Thymus (tissue), 11 donors: ENCODE data around the gene ABCC4. TPM values are rescaled to one million over a fixed set of nuclear protein-coding genes. Genes with fewer than 3 reads are reported as not detected.

Source experiments
- DNase-seq, 9 donors: peaks; one replicate each; pipeline ENCODE4 v3.0.0-alpha.2; 2013; ENCODE audit warnings: low spot score in 9 of 9, low read depth in 6 of 9, missing footprints in 1 of 9
- H3K27ac ChIP-seq, 2 donors: one replicate each; pipeline ENCODE4 v1.5.1; 2013; ENCODE audit warnings: control low read depth in 1 of 2, low read depth in 1 of 2, low read length in 1 of 2, mild to moderate bottlenecking in 1 of 2, moderate library complexity in 1 of 2
- H3K27me3 ChIP-seq, 2 donors: one replicate each; pipeline ENCODE4 v1.5.1; 2013; ENCODE audit warnings: low read length in 1 of 2; ENCODE audit not compliant: control insufficient read depth in 2 of 2, insufficient read depth in 1 of 2
- H3K36me3 ChIP-seq, 2 donors: one replicate each; pipeline ENCODE4 v1.5.1; 2013; ENCODE audit warnings: low read length in 1 of 2, mild to moderate bottlenecking in 1 of 2, moderate library complexity in 1 of 2; ENCODE audit not compliant: control insufficient read depth in 2 of 2, insufficient read depth in 2 of 2
- H3K4me1 ChIP-seq, 2 donors: one replicate each; pipeline ENCODE4 v1.5.1; 2013; ENCODE audit warnings: low read length in 2 of 2; ENCODE audit not compliant: control insufficient read depth in 2 of 2, insufficient read depth in 2 of 2
- H3K4me3 ChIP-seq, 2 donors: one replicate each; pipeline ENCODE4 v1.5.1; 2013; ENCODE audit warnings: low read length in 2 of 2, control low read depth in 1 of 2, mild to moderate bottlenecking in 1 of 2
- H3K9me3 ChIP-seq, 2 donors: one replicate each; pipeline ENCODE4 v1.5.1; 2013; ENCODE audit warnings: low read length in 1 of 2, mild to moderate bottlenecking in 1 of 2; ENCODE audit not compliant: control insufficient read depth in 2 of 2, insufficient read depth in 1 of 2
- WGBS: extraction: QIAGEN DNeasy Blood & Tissue Kit; methylation state at CpG from one replicate; pipeline ENCODE4 v1.1.7; 2013; 5-methylcytosine and 5-hydroxymethylcytosine counted together
- polyA plus RNA-seq: library from polyadenylated mRNA; stranded (reverse); fragments of 200-250 nt; gene quantifications from one replicate; pipeline ENCODE4 v1.2.3, GENCODE V29; 2013
- total RNA-seq: library from RNA; stranded (reverse); fragments of 120-200 nt; gene quantifications from one replicate; pipeline ENCODE4 v1.2.4, GENCODE V29; 2013
- donor health status: healthy.

Gene ABCC4
- total and polyA plus RNA-seq, 2 donors, result 2.6 to 10.3 TPM

DNA sequence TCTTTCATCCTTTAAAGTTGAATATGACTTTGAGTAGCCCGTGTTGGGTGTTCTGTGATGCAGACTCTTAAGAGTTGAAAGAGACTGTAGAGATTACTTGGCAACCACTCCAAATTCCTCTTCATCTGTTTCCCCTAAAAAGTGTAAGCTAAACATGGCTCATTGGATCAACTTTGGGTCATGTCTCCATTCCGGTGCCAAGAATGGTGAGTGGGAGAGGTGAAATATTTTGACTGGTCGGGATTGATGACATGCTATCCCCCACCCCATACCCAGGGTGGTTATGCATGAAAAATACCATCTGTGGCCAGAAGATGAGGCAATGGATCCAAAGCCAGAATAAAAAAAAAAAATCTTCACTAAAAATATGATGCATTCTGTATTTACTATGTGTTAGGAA, 307.6 kb downstream of the ABCC4 start:
- 80% methylated on average over 3 of the region's 3 CpGs for WGBS
- no peaks in the 10 kb centered on the region for H3K4me1 ChIP-seq
- H3K27ac ChIP-seq, result no peak overlapping the region
- no peaks in the 10 kb centered on the region for H3K27me3 ChIP-seq
- no peak for DNase-seq
- no peak overlapping the region for H3K4me3 ChIP-seq
- no peaks in the 10 kb centered on the region for H3K36me3 ChIP-seq
- no peaks in the 10 kb centered on the region for H3K9me3 ChIP-seq

DNA sequence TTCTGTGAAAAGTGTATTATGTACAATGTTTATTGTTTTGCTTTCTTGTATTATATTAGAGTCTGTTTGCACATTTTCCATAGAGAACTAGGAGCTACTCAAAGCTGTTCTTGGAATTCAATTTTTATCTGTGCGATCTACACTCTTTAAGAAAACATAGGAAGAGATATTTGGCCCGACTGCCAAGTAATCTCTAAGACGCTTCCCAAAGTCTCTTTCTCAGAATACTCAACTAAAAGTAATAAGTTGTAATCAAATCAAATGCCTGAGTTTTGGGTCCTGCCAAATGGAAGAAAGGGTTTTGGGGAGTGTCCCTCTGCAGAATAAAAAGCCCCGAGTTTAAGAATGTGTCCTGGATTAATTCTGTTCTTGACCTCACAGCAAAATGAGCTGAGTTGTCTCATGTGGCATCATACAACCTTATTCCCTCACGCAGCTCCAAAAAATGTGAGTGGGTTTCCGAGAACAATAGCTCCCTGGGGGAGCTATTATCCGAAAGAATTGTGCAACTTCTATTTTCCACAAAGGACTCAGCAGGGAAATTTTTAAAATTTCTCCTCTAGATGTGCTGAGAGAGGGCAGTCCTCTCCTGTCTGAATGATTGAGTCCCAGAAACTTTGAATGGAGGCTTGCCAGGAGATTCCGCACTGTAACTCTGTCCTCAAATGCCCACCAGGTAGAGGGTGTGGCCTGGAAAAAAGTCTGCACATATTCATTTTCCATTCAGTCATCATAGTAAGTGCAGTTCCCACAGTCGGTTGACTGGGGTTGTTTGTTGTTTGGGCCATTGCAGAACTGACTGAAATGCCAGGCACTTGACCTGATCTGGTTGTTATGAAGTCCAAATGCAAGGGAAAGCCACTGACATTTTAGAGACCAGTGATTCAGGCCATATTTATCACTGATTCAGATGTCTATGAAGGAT, 309.0 kb downstream of the ABCC4 start:
- Histone ChIP-seq H3K4me1 (no peaks in the 10 kb centered on the region), H3K36me3 (no peaks in the 10 kb centered on the region), H3K9me3 (no peaks in the 10 kb centered on the region), H3K4me3 (no peak overlapping the region), H3K27me3 (no peaks in the 10 kb centered on the region), H3K27ac (no peak overlapping the region)
- WGBS, result 93% methylated on average over 9 of the region's 9 CpGs
- no peak for DNase-seq

DNA sequence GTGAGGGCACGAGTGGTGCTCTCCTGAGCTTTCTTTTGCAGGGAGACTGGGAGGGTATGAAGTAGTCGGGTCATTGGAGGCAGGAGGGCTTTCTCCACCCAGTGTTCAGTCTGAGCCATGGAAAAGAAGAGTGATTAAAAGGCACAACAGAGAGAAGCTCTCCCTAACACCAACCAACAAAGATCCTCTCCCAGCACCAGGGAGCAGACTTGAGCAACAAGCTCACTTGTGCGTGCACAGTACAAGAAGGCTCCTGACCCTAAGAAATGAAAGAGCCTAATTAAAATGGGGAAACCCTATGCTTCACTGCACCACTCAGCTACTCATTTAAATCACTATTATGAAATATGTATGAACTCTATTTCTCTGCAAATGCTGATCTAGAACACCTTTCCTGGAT, 312.6 kb downstream of the ABCC4 start:
- no peak overlapping the region for H3K4me3 ChIP-seq
- H3K27ac ChIP-seq, result no peak overlapping the region
- no peaks in the 10 kb centered on the region for H3K4me1 ChIP-seq
- H3K9me3 ChIP-seq, result no peaks in the 10 kb centered on the region
- no peak for DNase-seq
- WGBS, result 87% methylated on average over 3 of the region's 3 CpGs
- no peaks in the 10 kb centered on the region for H3K36me3 ChIP-seq
- no peaks in the 10 kb centered on the region for H3K27me3 ChIP-seq

DNA sequence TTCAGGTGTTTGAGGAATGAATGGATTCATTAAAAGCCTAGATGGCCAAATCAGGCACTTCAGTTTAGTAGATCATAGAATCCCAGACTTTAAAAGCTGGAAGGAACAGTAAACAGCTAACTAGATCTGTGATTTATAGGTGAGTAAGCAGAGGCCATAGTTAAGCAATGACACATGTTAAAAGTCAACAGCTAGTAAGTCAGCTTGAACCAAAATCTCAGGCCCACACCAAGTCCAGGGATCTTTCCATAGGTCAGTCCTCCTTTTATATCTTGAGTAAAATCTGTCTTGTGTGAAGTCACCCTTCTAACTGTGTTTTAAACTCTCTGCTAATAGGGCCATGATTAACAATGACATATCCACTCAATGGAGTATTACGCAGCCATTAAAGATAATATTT, 313.4 kb downstream of the ABCC4 start:
- WGBS, result 95% methylated on average over 1 of the region's 1 CpG
- H3K4me3 ChIP-seq, result no peak overlapping the region
- DNase-seq, result no peak

DNA sequence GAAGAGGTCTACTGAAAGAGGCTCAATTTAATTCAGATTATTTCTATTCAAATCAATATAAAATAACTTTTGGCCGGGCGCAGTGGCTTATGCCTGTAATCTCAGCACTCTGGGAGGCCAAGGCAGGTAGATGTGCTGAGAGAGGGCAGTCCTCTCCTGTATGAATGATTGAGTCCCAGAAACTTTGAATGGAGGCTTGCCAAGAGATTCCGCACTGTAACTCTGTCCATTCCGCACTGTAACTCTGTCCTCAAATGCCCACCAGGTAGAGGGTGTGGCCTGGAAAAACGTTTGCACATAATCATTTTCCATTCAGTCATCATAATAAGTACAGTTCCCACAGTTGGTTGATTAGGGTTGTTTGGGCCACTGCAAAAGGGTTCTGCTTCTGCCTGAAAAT, 314.2 kb downstream of the ABCC4 start:
- WGBS, result 94% methylated on average over 5 of the region's 5 CpGs
- no peaks in the 10 kb centered on the region for H3K36me3 ChIP-seq
- no peak for DNase-seq
- no peaks in the 10 kb centered on the region for H3K9me3 ChIP-seq
- H3K4me3 ChIP-seq, result no peak overlapping the region
- H3K27me3 ChIP-seq, result no peaks in the 10 kb centered on the region
- no peak overlapping the region for H3K27ac ChIP-seq
- no peaks in the 10 kb centered on the region for H3K4me1 ChIP-seq

More for the DNA sequence above, 313.4 kb downstream of the ABCC4 start:
- Histone ChIP-seq H3K9me3 (no peaks in the 10 kb centered on the region), H3K27me3 (no peaks in the 10 kb centered on the region), H3K36me3 (no peaks in the 10 kb centered on the region), H3K4me1 (no peaks in the 10 kb centered on the region), H3K27ac (no peak overlapping the region)

DNA sequence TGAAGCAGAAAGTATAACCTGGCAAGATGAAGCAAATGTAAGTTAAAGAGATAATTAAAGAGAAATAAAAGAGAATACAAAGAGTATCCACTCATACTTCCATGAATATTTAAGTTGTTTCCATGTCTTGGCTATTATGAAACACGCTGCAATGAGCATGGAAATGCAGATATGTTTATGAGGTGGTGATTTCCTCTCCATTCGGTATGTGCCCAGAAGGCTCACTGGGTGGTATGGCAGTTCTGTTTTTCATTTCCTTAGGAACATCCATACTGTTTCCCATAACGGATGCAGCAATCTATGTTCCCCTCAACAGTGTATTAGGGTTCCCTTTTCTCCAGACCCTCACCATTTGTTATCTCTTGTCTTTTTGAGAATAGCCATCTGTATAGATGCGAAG, 316.3 kb downstream of the ABCC4 start:
- Histone ChIP-seq H3K27me3 (no peaks in the 10 kb centered on the region), H3K4me1 (no peaks in the 10 kb centered on the region), H3K4me3 (no peak overlapping the region), H3K27ac (no peak overlapping the region), H3K9me3 (no peaks in the 10 kb centered on the region), H3K36me3 (no peaks in the 10 kb centered on the region)
- WGBS, result 94% methylated on average over 4 of the region's 4 CpGs
- DNase-seq, result no peak

DNA sequence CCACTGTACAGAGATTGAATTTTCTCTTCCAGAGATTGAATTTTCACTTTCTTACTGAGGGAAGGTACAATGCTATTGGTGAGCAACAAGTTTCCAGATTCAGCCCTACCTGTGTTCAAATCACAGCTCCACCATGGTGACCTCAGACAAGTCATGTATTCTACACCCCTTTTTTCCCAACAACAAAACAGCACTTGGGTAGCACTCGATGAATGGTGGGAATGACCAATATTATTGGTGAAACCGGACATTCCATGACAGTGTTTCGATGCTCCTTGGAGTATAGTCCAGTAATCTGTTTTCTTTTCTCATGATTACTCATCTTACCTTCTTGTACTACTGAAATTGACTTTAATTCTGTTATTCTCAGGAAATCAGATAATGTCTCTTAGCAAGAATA, 322.7 kb downstream of the ABCC4 start:
- Histone ChIP-seq H3K4me1 (no peaks in the 10 kb centered on the region), H3K27ac (no peak overlapping the region), H3K9me3 (no peaks in the 10 kb centered on the region), H3K36me3 (no peaks in the 10 kb centered on the region), H3K27me3 (no peaks in the 10 kb centered on the region), H3K4me3 (no peak overlapping the region)
- WGBS, result 93% methylated on average over 3 of the region's 3 CpGs
- DNase-seq, result no peak

DNA sequence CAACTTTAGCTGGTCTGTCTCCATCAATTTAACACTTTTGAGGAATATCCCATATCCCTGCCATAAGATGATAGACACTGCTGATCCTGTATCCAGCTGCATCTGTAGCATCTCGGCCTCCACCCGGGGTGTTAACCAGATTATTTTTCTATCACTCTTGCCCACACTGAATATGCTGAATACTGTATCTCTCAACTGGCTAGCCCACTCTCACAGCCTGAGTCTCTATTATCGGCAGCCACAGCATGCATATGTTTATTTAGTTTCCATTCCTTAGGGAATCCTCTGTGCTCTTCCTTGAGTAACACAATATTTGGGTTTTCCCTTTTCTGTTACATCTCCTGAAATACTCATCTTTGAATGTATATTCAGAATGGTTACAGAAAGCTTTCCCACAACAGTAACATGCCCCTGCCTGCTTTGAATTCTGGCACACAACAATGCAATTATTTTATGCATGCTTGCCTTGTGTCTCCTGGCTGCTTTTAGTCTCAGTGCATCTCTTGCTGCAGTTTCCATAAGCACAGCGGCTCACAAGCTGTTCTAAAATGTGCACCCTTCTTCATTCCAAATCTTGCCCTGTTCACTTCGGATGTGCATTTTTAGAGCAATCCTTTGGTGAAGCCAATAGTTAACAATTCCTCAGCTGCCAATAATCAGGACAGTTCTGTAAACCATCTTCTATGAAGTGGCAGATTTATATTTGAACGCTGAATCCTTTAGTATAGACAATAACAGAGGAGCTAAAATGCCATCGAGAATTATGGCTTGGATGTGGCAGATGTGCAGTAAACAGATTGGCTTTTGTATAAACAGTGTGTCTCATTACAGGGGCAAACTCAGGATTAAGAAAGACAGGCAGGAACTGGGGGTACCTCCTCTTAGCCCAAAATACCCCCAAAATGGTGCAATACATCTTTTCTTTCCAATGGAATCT, 327.0 kb downstream of the ABCC4 start:
- Histone ChIP-seq H3K4me1 (no peaks in the 10 kb centered on the region), H3K27me3 (peaks cover 9 to 13% of the 10 kb centered on the region in 2 donors), H3K9me3 (no peaks in the 10 kb centered on the region), H3K4me3 (no peak overlapping the region), H3K27ac (no peak overlapping the region), H3K36me3 (no peaks in the 10 kb centered on the region)
- DNase-seq, result no peak
- WGBS, result 91% methylated on average over 7 of the region's 7 CpGs

DNA sequence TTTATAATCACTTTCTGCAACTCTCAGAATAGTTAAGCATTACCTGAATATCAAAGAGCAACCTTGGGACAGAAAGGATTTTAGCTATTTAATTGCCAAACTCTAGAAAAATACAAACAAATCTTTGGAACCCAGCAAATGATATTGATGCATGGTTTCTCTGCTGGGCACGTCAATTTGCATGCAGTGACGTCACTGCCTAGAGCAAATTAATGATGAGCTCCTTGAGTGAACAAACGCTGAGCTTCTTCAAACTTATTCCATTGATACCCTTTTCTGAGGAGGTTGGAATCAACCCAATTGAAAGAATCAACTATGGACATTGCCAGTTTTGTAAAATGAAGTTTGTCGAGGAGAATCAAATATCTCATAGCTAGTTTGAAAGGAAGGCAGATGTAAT, 329.0 kb downstream of the ABCC4 start:
- H3K36me3 ChIP-seq, result no peaks in the 10 kb centered on the region
- H3K9me3 ChIP-seq, result no peaks in the 10 kb centered on the region
- H3K4me3 ChIP-seq, result no peak overlapping the region
- 95% methylated on average over 4 of the region's 4 CpGs for WGBS
- no peak for DNase-seq
- H3K27me3 ChIP-seq, result peaks cover 28 to 33% of the 10 kb centered on the region in 2 donors
- H3K4me1 ChIP-seq, result no peaks in the 10 kb centered on the region
- H3K27ac ChIP-seq, result no peak overlapping the region
